ENCODE measurements around the gene SDS. TPM values are rescaled to one million over a fixed set of nuclear protein-coding genes. Genes with fewer than 3 reads are reported as not detected.

Gene SDS
- total RNA-seq, 1 experiment from 2014 or later: not detected

GRCh38 chr12:113418213-113418879 is 14.7 kb upstream of the SDS start:
- BruUV-seq (replicated peaks): no TSS peak
- CTCF ChIA-PET: no interaction called here
- no peak for DNase-seq (ENCODE audit: unreplicated experiment)
- intact Hi-C loops (cut with micrococcal nuclease): no loop called here
- Mint-ChIP-seq H3K27ac (ENCODE audit: low read depth, unreplicated experiment) (no peak overlapping the region), H3K27me3 (ENCODE audit: insufficient read depth, unreplicated experiment) (no peaks in the 10 kb centered on the region), H3K9me3 (ENCODE audit: unreplicated experiment) (no peaks in the 10 kb centered on the region), H3K4me1 (ENCODE audit: insufficient read depth, unreplicated experiment) (peaks cover 5% of the 10 kb centered on the region), H3K4me3 (ENCODE audit: unreplicated experiment) (no peak overlapping the region), H3K36me3 (ENCODE audit: insufficient read depth, unreplicated experiment) (no peaks in the 10 kb centered on the region)
- no peak for TF ChIP-seq CTCF (IDR thresholded peaks at IDR 0.05; ENCODE audit: unreplicated experiment)
- POLR2A ChIA-PET: interaction anchor here (0.6 kb wide), 1 partner anchor 233 kb away, joined by 3 read pairs; the partner anchor contains the start of gene DDX54

DNA sequence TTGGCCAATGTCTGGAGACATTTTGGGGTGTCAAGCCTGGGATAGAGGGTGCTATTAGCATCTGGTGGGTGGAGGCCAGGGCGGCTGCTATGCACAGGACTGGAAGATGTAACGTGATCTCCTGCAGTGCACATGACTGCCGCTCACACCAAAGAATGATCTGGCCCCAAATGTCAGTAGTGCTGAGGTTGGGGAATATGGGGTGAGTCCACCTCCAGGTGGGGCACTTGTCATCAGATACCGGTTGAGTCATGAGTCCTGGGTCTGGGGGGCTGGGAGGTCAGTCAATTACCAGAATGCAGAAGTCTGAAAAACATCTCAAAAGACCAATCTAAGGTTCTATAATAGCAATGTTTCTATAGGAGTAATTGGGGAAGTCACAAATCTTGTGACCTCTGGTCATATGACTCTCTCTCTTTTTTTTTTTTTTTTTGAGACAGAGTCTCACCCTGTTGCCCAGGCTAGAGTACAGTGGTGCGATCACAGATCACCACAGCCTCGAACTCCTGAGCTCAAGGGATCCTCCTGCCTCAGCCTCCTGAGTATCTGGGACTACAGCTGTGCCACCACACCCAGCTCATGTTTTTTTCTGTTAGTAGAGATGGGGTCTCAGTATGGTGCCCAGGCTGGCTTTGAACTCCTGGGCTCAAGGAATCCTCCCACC is 12.5 kb upstream of the SDS start:
- BruUV-seq (replicated peaks): no TSS peak
- H3K27me3 Mint-ChIP-seq (ENCODE audit: insufficient read depth, unreplicated experiment): no peaks in the 10 kb centered on the region
- CTCF ChIA-PET: interaction anchor here (3.1 kb wide), 1 partner anchor 8 kb away, joined by 15 read pairs; no protein-coding TSS in a partner anchor
- H3K36me3 Mint-ChIP-seq (ENCODE audit: insufficient read depth, unreplicated experiment): no peaks in the 10 kb centered on the region
- intact Hi-C loops (cut with micrococcal nuclease): no loop called here
- H3K4me1 Mint-ChIP-seq (ENCODE audit: insufficient read depth, unreplicated experiment): no peaks in the 10 kb centered on the region
- TF ChIP-seq CTCF (IDR thresholded peaks at IDR 0.05; ENCODE audit: unreplicated experiment): no peak
- H3K27ac Mint-ChIP-seq (ENCODE audit: low read depth, unreplicated experiment): no peak overlapping the region
- H3K4me3 Mint-ChIP-seq (ENCODE audit: unreplicated experiment): no peak overlapping the region
- POLR2A ChIA-PET: interaction anchor here (0.5 kb wide), 1 partner anchor 407 kb away, joined by 3 read pairs; no protein-coding TSS in a partner anchor
- H3K9me3 Mint-ChIP-seq (ENCODE audit: unreplicated experiment): no peaks in the 10 kb centered on the region
- DNase-seq (ENCODE audit: unreplicated experiment): peak; percentile 35

GRCh38 chr12:113414519-113415038 is 10.9 kb upstream of the SDS start:
- intact Hi-C loops (cut with micrococcal nuclease): no loop called here
- TF ChIP-seq CTCF (IDR thresholded peaks at IDR 0.05; ENCODE audit: unreplicated experiment): no peak
- ChIA-PET CTCF (interaction anchor here (0.6 to 3.1 kb wide), 4 partner anchors 10 to 45 kb away, joined by 3 to 15 read pairs (median 4); partner anchors contain the start of gene SDS), POLR2A (interaction anchor here (0.8 kb wide), 1 partner anchor 10 kb away, joined by 3 read pairs; no protein-coding TSS in a partner anchor)
- no peaks in the 10 kb centered on the region for H3K9me3 Mint-ChIP-seq (ENCODE audit: unreplicated experiment)
- no peak overlapping the region for H3K27ac Mint-ChIP-seq (ENCODE audit: low read depth, unreplicated experiment)
- H3K4me1 Mint-ChIP-seq (ENCODE audit: insufficient read depth, unreplicated experiment): no peaks in the 10 kb centered on the region
- no peaks in the 10 kb centered on the region for H3K36me3 Mint-ChIP-seq (ENCODE audit: insufficient read depth, unreplicated experiment)
- no TSS peak for BruUV-seq (replicated peaks)
- DNase-seq (ENCODE audit: unreplicated experiment): no peak
- no peak overlapping the region for H3K4me3 Mint-ChIP-seq (ENCODE audit: unreplicated experiment)
- H3K27me3 Mint-ChIP-seq (ENCODE audit: insufficient read depth, unreplicated experiment): no peaks in the 10 kb centered on the region

DNA sequence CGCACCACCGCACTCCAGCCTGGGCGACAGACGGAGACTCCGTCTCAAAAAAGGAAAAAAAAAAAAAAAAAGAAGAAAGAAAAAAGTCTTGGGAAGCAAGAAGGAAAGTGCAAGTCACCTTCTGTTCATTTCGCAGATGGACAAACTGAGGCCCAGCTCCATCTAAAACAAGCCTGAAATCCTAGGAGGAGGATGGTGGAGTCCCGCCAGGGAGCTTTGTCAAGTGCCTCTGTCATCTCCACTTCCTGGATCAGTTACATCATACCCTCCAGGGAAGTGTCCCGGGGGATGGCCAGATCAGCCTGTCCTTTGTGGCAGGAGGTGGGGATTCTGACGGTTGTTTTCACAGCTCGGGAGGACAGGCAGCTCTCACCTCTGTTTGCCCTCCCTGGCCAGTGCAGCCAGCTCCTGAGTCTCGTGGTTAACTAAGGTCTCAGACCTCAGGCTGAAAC is 9.8 kb upstream of the SDS start:
- no peaks in the 10 kb centered on the region for H3K36me3 Mint-ChIP-seq (ENCODE audit: insufficient read depth, unreplicated experiment)
- H3K27me3 Mint-ChIP-seq (ENCODE audit: insufficient read depth, unreplicated experiment): no peaks in the 10 kb centered on the region
- no peak overlapping the region for H3K4me3 Mint-ChIP-seq (ENCODE audit: unreplicated experiment)
- TF ChIP-seq CTCF (IDR thresholded peaks at IDR 0.05; ENCODE audit: unreplicated experiment): no peak
- no peaks in the 10 kb centered on the region for H3K9me3 Mint-ChIP-seq (ENCODE audit: unreplicated experiment)
- no peaks in the 10 kb centered on the region for H3K4me1 Mint-ChIP-seq (ENCODE audit: insufficient read depth, unreplicated experiment)
- BruUV-seq (replicated peaks): no TSS peak
- ChIA-PET POLR2A (interaction anchor here (0.8 kb wide), 1 partner anchor 9 kb away, joined by 3 read pairs; no protein-coding TSS in a partner anchor), CTCF (interaction anchor here (0.7 to 3.1 kb wide), 3 partner anchors 11 to 241 kb away, joined by 4 to 15 read pairs (median 6); no protein-coding TSS in a partner anchor)
- intact Hi-C loops (cut with micrococcal nuclease): no loop called here
- no peak overlapping the region for H3K27ac Mint-ChIP-seq (ENCODE audit: low read depth, unreplicated experiment)
- peak; percentile 46 for DNase-seq (ENCODE audit: unreplicated experiment)

All from MCF 10A (cell line).